Measurements from ENCODE around the gene KDR. TPM values are rescaled to one million over a fixed set of nuclear protein-coding genes. Genes with fewer than 3 reads are reported as not detected.

Gene KDR
- total and polyA plus RNA-seq, 9 of the 15 experiments (the other 6 are each of a cell fraction or from before 2014, with no cell fraction given) = 0.13 TPM; not detected in 8

DNA sequence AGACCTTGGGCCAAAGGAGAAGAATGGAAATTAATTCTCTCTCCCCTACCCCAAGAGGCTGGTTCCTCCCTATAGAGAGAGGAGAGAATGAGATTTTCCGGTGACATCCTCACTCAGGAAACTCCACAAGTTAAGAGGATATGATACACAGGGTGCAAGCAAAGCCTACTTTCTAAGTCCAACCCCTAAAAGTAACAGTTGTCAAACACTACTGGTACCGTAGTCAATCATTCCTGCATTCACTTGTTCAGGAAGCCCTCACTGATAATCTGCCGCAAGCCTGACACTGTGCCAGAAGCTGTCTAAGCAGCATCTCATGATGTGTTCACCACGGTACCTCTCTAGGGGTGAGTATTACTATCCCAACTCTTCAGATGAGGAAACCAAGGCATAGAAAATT, 41.7 kb downstream of the KDR start:
- ATAC-seq (no peak), FAIRE-seq (no peak), DNase-seq (ENCODE audit: extremely low read depth in 1 of 4, low spot score in 3 of 4) (no peak)
- WGBS (ENCODE audit: insufficient coverage, low coverage, missing lambda C conversion rate) = 3% methylated on average over 4 of the region's 4 CpGs
- in situ Hi-C loops (cut with MboI) = no loop called here
- intact Hi-C loops (cut with micrococcal nuclease) = no loop called here
- H3K4me2 ChIP-seq (ENCODE audit: insufficient read depth, low read length) = no peak overlapping the region
- H4K20me1 ChIP-seq (replicated peaks; ENCODE audit: control insufficient read depth, insufficient read depth, low read length) = no peaks in the 10 kb centered on the region
- TF ChIP-seq CBX5 (IDR thresholded peaks at IDR 0.05; ENCODE audit: borderline replicate concordance, low read depth) (no peak), DIDO1 (tag; IDR thresholded peaks at IDR 0.05; ENCODE audit: low read depth) (no peak), RFX1 (IDR thresholded peaks at IDR 0.05) (no peak), TBL1XR1 (IDR thresholded peaks at IDR 0.05; ENCODE audit: low read length in 2 of 2) (no peak), RBM22 (IDR thresholded peaks at IDR 0.05; ENCODE audit: low read depth, low read length, poor library complexity, severe bottlenecking) (no peak), NFIX (CRISPR knock-in tag; IDR thresholded peaks at IDR 0.05; ENCODE audit: low read depth) (no peak), CTBP1 (IDR thresholded peaks at IDR 0.05; ENCODE audit: borderline replicate concordance) (no peak), SIN3B (IDR thresholded peaks at IDR 0.05; ENCODE audit: low read depth) (no peak), MED1 (CRISPR knock-in tag; IDR thresholded peaks at IDR 0.05; ENCODE audit: borderline replicate concordance) (no peak), BACH1 (tag; IDR thresholded peaks at IDR 0.05) (no peak), POLR2AphosphoS2 (IDR thresholded peaks at IDR 0.05; ENCODE audit: low read length) (no peak), ZNF785 (CRISPR knock-in tag; IDR thresholded peaks at IDR 0.05) (no peak), CBFA2T3 (IDR thresholded peaks at IDR 0.05) (no peak)
- H3K4me1 ChIP-seq (replicated peaks in 1 of 2; ENCODE audit: control insufficient read depth in 2 of 2, insufficient read depth in 2 of 2, low read length in 2 of 2) = no peaks in the 10 kb centered on the region
- peaks cover 16 to 27% of the 10 kb centered on the region in 2 experiments for H3K27me3 ChIP-seq (ENCODE audit: control insufficient read depth in 2 of 2, insufficient read depth in 2 of 2, low read length in 2 of 2)
- no peaks in the 10 kb centered on the region for H3K79me2 ChIP-seq (ENCODE audit: control insufficient read depth, insufficient read depth, low read length)
- no peaks in the 10 kb centered on the region for H3K9me1 ChIP-seq (ENCODE audit: control insufficient read depth, insufficient read depth, low read length)
- no TSS peak for BruUV-seq (replicated peaks)
- no peaks in the 10 kb centered on the region for H3K36me3 ChIP-seq (ENCODE audit: control insufficient read depth, insufficient read depth, low read length)
- no peaks in the 10 kb centered on the region for H3K9me3 ChIP-seq (replicated peaks; ENCODE audit: control insufficient read depth, insufficient read depth, low read depth, low read length)
- POLR2A ChIA-PET = no interaction called here
- no peak overlapping the region for H3K4me3 ChIP-seq
- no peak overlapping the region for H3K9ac ChIP-seq (ENCODE audit: insufficient read depth in 1 of 2, low read depth in 2 of 2, low read length in 2 of 2)
- no peak overlapping the region for H3K27ac ChIP-seq (ENCODE audit: extremely low read depth, low read depth, low read length)
- no peak overlapping the region for H2AFZ ChIP-seq (ENCODE audit: low read depth, low read length)
- CTCF ChIA-PET (ENCODE audit: low intra/inter-chr PET ratio) = no interaction called here
